Heart left ventricle (tissue), 16 donors: Measurements from ENCODE around the gene CDH24. TPM values are rescaled to one million over a fixed set of nuclear protein-coding genes. Genes with fewer than 3 reads are reported as not detected.

Experiments used
- ATAC-seq, 4 donors: fragments of 200-7000 bp; cut with Tn5 transposase; one replicate each; pipeline ENCODE4 v1.9.1; 2020 to 2022; ENCODE audit warnings: moderate library complexity in 4 of 4, mild to moderate bottlenecking in 3 of 4, moderate number of reproducible peaks in 1 of 4
- DNase-seq, 5 donors: peaks; one replicate each; pipeline ENCODE4 v3.0.0-alpha.2; 2020
- H3K27ac ChIP-seq, 12 donors: fragments of 200-600 bp; sonication (generic) in 4 of 12; one replicate each; pipeline versions ENCODE4 v1.5.0 to v1.8.0; 2016 to 2022; ENCODE audit warnings: mild to moderate bottlenecking in 2 of 12
- H3K27me3 ChIP-seq, 9 donors: fragments of 200-600 bp; sonication (generic) in 2 of 9; one replicate each; pipeline versions ENCODE4 v1.5.1 to v1.8.0; 2016 to 2022; ENCODE audit warnings: mild to moderate bottlenecking in 3 of 9
- H3K36me3 ChIP-seq, 9 donors: fragments of 200-600 bp; sonication (generic) in 2 of 9; one replicate each; pipeline versions ENCODE4 v1.5.0 to v1.8.0; 2018 to 2022; ENCODE audit warnings: mild to moderate bottlenecking in 2 of 9
- H3K4me1 ChIP-seq, 12 donors: fragments of 200-600 bp; sonication (generic) in 4 of 12; one replicate each; pipeline versions ENCODE4 v1.5.0 to v1.8.0; 2016 to 2022; ENCODE audit warnings: mild to moderate bottlenecking in 3 of 12
- H3K4me3 ChIP-seq, 12 donors: fragments of 200-600 bp; sonication (generic) in 4 of 12; one replicate each; pipeline versions ENCODE4 v1.5.0 to v1.8.0; 2017 to 2022; ENCODE audit warnings: mild to moderate bottlenecking in 9 of 12, moderate library complexity in 4 of 12
- H3K9me3 ChIP-seq, 12 donors: fragments of 200-600 bp; sonication (generic) in 4 of 12; one replicate each; pipeline versions ENCODE4 v1.5.0 to v1.8.0; 2016 to 2022; ENCODE audit warnings: mild to moderate bottlenecking in 1 of 12
- POLR2A ChIP-seq, 2 donors: fragments of 450-650 bp; IDR thresholded peaks; one replicate each; pipeline ENCODE4 v1.6.1; 2017; ENCODE audit warnings: antibody characterized with exemption in 2 of 2, mild to moderate bottlenecking in 2 of 2, moderate library complexity in 2 of 2
- WGBS, 4 donors: extraction: QIAGEN DNeasy Blood & Tissue Kit in 2 of 4; methylation state at CpG; one replicate each; pipeline versions ENCODE4 v1.1.5 to v1.1.7; 2013 to 2018; 5-methylcytosine and 5-hydroxymethylcytosine counted together
- intact Hi-C, 10 donors: fragments of 100-400 bp; cut with DNase I; formaldehyde crosslinking; loops; one replicate each; pipeline versions ENCODE4 v1.11.1 to v1.14.2; 2022
- polyA plus RNA-seq, 2 donors: library from polyadenylated mRNA; stranded (reverse); fragments of 200-250 nt; gene quantifications; one replicate each; pipeline ENCODE4 v1.2.3, GENCODE V29; 2013
- total RNA-seq, 9 donors: library from RNA; depleted of rRNA in 2 of 9; stranded (reverse); fragments of >200 nt in 2 of 9; fragmentation: NEBNext Ultra II Directional in 3 of 9; extraction: Animal tissue kit (Norgen Biotek cat#: 25700) in 3 of 9; gene quantifications; one replicate each; pipeline versions ENCODE4 v1.1.0 to v1.2.4, GENCODE V29; 2016 to 2023
- TF ChIP-seq, protein P1 (sequence below), 12 donors: fragments of 200-600 bp; sonication (generic) in 4 of 12; IDR thresholded peaks; one replicate each; pipeline versions ENCODE4 v1.5.0 to v1.8.0; 2018 to 2022; ENCODE audit warnings: antibody characterized with exemption in 12 of 12, mild to moderate bottlenecking in 5 of 12
- donor health status: ischemic (EF 13 %, LVEDD 7.1; RV severe dilation, severe dysfunction).
- donor health status: healthy with polysubstance abuse.
- donor health status: DM: no; HTN: yes; CAD: no.
- donor health status: DM: no; HTN: no; CAD: no.
- donor health status: ischemic (EF 25% LVEDD 6.9; RV normal size, moderate dysfunction).
- donor health status: ischemic (EF 25% LVEDD 5.7; RV mildly dilated, moderate dysfunction).
- donor health status: healthy.
- donor health status: DM: yes; HTN: yes; CAD: no.
- donor health status: ischemic (EF 35%, LVEDD 5.7; RV mildly dilated, moderate dysfunction).
- donor health status: nonischemic (EF 11% LVEDD 7.7; RV severe dilation, severe dysfunction).
- donor health status: DM: yes; HTN: yes; CAD: no.
- donor health status: PGD.
- donor health status: ischemic (EF 29% LVEDD 5.4; RV normal size, mild dysfunction).
- donor health status: nonischemic (EF 23%, LVEDD 6.1; RV moderate dilation, normal function).

Gene CDH24
- total and polyA plus RNA-seq, 11 donors: 0.72 to 3.3 (median 1.9) TPM

DNA sequence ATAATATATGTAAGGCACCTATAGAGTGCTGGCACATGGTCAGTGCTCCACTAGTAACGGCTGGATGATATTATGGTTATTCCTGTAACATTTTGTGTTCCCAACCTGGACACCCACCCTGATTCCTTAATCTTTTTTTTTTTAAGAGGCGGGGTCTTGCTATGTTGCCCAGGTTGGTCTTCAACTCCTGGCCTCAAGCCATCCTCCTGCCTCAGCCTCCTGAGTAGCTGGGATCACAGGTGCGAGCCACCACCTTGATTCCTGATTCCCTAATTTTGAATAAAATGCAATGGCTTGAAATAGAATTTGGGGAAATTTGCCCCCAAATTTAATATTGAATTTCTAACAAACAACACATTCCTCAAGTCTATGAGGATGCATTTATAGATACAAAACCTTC is 54.7 kb downstream of the CDH24 start:
- intact Hi-C loops: no loop called here
- DNase-seq: no peak
- H3K27me3 ChIP-seq: no peaks in the 10 kb centered on the region
- WGBS, 4 donors: 94 to 99% (median 98%) methylated on average over 3 of the region's 3 CpGs
- no peak overlapping the region for H3K4me3 ChIP-seq
- H3K36me3 ChIP-seq: peaks cover 0 to 10% (median 0%) of the 10 kb centered on the region in 9 donors
- H3K9me3 ChIP-seq: no peaks in the 10 kb centered on the region
- ATAC-seq: no peak
- TF ChIP-seq, protein P1, sequence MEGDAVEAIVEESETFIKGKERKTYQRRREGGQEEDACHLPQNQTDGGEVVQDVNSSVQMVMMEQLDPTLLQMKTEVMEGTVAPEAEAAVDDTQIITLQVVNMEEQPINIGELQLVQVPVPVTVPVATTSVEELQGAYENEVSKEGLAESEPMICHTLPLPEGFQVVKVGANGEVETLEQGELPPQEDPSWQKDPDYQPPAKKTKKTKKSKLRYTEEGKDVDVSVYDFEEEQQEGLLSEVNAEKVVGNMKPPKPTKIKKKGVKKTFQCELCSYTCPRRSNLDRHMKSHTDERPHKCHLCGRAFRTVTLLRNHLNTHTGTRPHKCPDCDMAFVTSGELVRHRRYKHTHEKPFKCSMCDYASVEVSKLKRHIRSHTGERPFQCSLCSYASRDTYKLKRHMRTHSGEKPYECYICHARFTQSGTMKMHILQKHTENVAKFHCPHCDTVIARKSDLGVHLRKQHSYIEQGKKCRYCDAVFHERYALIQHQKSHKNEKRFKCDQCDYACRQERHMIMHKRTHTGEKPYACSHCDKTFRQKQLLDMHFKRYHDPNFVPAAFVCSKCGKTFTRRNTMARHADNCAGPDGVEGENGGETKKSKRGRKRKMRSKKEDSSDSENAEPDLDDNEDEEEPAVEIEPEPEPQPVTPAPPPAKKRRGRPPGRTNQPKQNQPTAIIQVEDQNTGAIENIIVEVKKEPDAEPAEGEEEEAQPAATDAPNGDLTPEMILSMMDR (IDR thresholded peaks at IDR 0.05): no peak
- TF ChIP-seq POLR2A (IDR thresholded peaks at IDR 0.05): no peak
- H3K4me1 ChIP-seq: peaks cover 0 to 27% (median 12%) of the 10 kb centered on the region in 12 donors
- H3K27ac ChIP-seq: no peak overlapping the region

DNA sequence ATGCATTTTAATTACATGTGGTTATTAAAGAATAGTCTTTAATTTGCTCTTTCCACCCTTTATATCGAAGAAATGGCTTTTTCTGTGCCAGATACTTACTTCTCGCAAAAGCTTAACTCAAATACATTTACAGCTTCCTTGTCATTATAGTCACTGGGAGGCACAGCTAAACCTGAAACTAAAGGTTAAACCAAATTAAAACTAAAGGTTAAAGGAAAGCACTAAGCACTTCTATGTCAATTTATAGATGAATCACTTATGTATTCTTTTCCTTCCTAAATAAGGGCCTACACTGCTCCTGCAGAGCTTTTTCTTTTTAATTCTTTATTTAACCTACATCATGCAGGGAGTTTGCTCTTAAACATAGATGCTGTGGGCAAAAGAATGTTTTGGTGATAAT is 56.5 kb downstream of the CDH24 start:
- peaks cover 0 to 10% (median 0%) of the 10 kb centered on the region in 9 donors for H3K36me3 ChIP-seq
- 97 to 100% (median 98%) methylated on average over 2 of the region's 2 CpGs for WGBS, 4 donors
- intact Hi-C loops: no loop called here
- no peaks in the 10 kb centered on the region for H3K27me3 ChIP-seq
- no peak overlapping the region for H3K27ac ChIP-seq
- DNase-seq (no peak), ATAC-seq (no peak)
- no peak overlapping the region for H3K4me3 ChIP-seq
- TF ChIP-seq, protein P1 (IDR thresholded peaks at IDR 0.05): no peak
- TF ChIP-seq POLR2A (IDR thresholded peaks at IDR 0.05): no peak
- H3K9me3 ChIP-seq: no peaks in the 10 kb centered on the region
- peaks cover 0 to 18% (median 3%) of the 10 kb centered on the region in 12 donors for H3K4me1 ChIP-seq

DNA sequence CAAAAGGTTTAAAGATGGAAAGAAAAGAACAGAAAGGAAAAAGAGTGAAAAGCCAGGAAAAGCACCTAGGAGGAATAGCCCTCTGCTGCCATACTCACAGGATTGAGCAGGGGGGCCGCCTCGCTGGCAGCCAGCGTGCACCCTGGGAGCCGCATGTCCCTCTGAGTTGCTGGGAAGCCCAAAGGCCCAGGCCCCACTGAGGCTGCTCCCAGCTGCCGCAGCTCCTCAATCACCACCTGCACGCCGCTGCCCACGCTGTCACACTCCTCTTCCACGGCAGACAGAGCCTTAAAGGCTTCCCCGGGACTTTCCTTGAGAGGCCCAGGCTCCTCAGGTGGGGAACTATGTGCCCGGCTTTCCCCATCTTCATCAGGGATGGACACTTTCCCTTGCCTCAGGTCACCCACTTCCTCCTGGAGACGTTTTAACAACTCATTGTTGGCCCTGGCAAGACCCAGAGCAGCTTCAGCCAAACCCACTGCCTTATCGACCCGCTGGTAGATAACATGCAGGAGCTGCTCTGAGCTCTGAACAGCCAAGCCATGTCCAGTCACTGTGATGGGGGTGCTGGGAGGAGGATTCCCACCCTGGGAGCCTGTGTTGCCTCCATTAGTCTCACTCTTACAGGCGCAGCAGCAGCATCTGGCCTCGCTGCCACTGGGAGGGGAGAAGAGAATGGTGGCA is 58.8 kb downstream of the CDH24 start:
- H3K4me1 ChIP-seq: peaks cover 0 to 25% (median 3%) of the 10 kb centered on the region in 12 donors
- ATAC-seq: peak; percentile 23 to 74 (median 36)
- no peak overlapping the region for H3K27ac ChIP-seq
- no peak overlapping the region for H3K4me3 ChIP-seq
- H3K9me3 ChIP-seq: no peaks in the 10 kb centered on the region
- DNase-seq: no peak
- WGBS, 4 donors: 70 to 73% (median 72%) methylated on average over 15 to 16 of the region's 16 CpGs
- TF ChIP-seq POLR2A (IDR thresholded peaks at IDR 0.05): no peak
- TF ChIP-seq, protein P1 (IDR thresholded peaks at IDR 0.05): no peak
- intact Hi-C loops: no loop called here
- peaks cover 0 to 16% (median 0%) of the 10 kb centered on the region in 9 donors for H3K36me3 ChIP-seq
- H3K27me3 ChIP-seq: no peaks in the 10 kb centered on the region

DNA sequence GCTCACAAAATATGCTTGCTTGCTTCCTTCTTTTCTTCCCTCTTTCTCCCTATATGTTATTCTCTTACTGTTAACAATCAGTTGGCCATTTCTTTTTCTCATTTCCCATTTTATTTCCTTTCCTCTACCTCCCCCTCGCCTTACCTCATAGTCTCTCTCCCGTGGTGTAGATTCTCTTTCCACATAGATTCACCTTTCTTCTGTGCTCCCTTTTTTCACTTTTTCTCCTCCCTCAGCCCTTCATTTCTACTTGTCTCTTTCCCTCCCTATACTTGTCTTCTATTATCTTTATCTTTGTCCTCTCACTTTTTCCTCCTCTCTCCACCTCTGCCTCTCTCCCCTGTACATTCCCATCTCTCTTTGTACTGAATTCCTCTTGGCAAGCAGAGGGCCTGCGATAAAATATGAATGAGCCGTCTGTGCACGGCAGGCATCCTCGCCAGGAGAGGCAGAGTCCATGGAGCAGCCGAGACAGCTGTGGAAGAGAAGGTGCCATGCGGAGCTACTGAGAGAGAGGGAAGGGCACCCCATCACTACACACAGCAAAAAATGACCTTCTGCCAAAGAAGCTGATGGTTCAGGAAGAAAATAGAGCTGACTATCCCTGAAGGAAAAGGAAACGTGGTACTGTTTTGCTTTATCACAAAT is 59.5 kb downstream of the CDH24 start:
- no peak for DNase-seq
- TF ChIP-seq, protein P1 (IDR thresholded peaks at IDR 0.05): no peak
- no peak for TF ChIP-seq POLR2A (IDR thresholded peaks at IDR 0.05)
- Histone ChIP-seq H3K27ac (no peak overlapping the region), H3K4me1 (peaks cover 0 to 25% (median 3%) of the 10 kb centered on the region in 12 donors), H3K27me3 (no peaks in the 10 kb centered on the region), H3K4me3 (no peak overlapping the region), H3K9me3 (no peaks in the 10 kb centered on the region), H3K36me3 (peaks cover 0 to 21% (median 0%) of the 10 kb centered on the region in 9 donors)
- 48 to 60% (median 52%) methylated on average over 9 of the region's 9 CpGs for WGBS, 4 donors
- ATAC-seq: peak in 1 of 4 donors; percentile 26
- intact Hi-C loops: no loop called here
